H7 (cell line): ENCODE data around the gene CYTH4. TPM values are rescaled to one million over a fixed set of nuclear protein-coding genes. Genes with fewer than 3 reads are reported as not detected.

ENCODE experiments used
- DNase-seq: peaks from one replicate; pipeline ENCODE4 v3.0.0; 2012
- H3K27me3 ChIP-seq: 2 replicates; pipeline ENCODE4 v1.6.0; 2011; ENCODE audit warnings: mild to moderate bottlenecking, low read length; ENCODE audit not compliant: control insufficient read depth, insufficient read depth
- H3K36me3 ChIP-seq: replicated peaks from 2 replicates; pipeline ENCODE4 v1.5.1; 2011; ENCODE audit warnings: low read length; ENCODE audit not compliant: control insufficient read depth, insufficient read depth
- H3K4me3 ChIP-seq: 2 replicates; pipeline ENCODE4 v1.5.1; 2011; ENCODE audit warnings: low read depth, mild to moderate bottlenecking, control low read depth, low read length, moderate library complexity; ENCODE audit not compliant: insufficient read depth
- total RNA-seq: library from RNA; depleted of rRNA; stranded (reverse); fragments of >200 nt; shearing (Covaris generic); gene quantifications from 2 replicates; pipeline ENCODE4 v1.2.3, GENCODE V29; 2014

CYTH4 gene
- total RNA-seq, 1 experiment from 2014 or later = not detected

- no peak for DNase-seq
- H3K27me3 ChIP-seq = 0 out of 2 replicates have a peak, but pooled peaks cover 1% of the 10 kb centered on the region
- H3K4me3 ChIP-seq = no peak overlapping the region
- H3K36me3 ChIP-seq = no peaks in the 10 kb centered on the region
Observed at GRCh38 chr22:37301144-37301830, 19.0 kb downstream of the CYTH4 start.

- no peak overlapping the region for H3K4me3 ChIP-seq
- peak; percentile 76 for DNase-seq
- no peaks in the 10 kb centered on the region for H3K36me3 ChIP-seq
- 0 out of 2 replicates have a peak, but pooled peaks cover 1% of the 10 kb centered on the region for H3K27me3 ChIP-seq
Observed at GRCh38 chr22:37302674-37303555, 20.6 kb downstream of the CYTH4 start.

GRCh38 chr22:37303821-37304274 lies 21.5 kb downstream of the CYTH4 start:
- no peak for DNase-seq
- Histone ChIP-seq H3K36me3 (no peaks in the 10 kb centered on the region), H3K4me3 (no peak overlapping the region)

GRCh38 chr22:37304595-37305343 lies 22.5 kb downstream of the CYTH4 start:
- H3K4me3 ChIP-seq = no peak overlapping the region
- H3K36me3 ChIP-seq = no peaks in the 10 kb centered on the region
- DNase-seq = peak; percentile 86
- 0 out of 2 replicates have a peak, but pooled peaks cover 1% of the 10 kb centered on the region for H3K27me3 ChIP-seq

More at GRCh38 chr22:37303821-37304274, 21.5 kb downstream of the CYTH4 start:
- 0 out of 2 replicates have a peak, but pooled peaks cover 1% of the 10 kb centered on the region for H3K27me3 ChIP-seq

GRCh38 chr22:37305887-37306286 lies 23.6 kb downstream of the CYTH4 start:
- DNase-seq = no peak
- H3K27me3 ChIP-seq = 0 out of 2 replicates have a peak, but pooled peaks cover 1% of the 10 kb centered on the region
- no peak overlapping the region for H3K4me3 ChIP-seq
- no peaks in the 10 kb centered on the region for H3K36me3 ChIP-seq

- no peak for DNase-seq
- Histone ChIP-seq H3K27me3 (0 out of 2 replicates have a peak, but pooled peaks cover 1% of the 10 kb centered on the region), H3K36me3 (no peaks in the 10 kb centered on the region), H3K4me3 (no peak overlapping the region)
Observed at GRCh38 chr22:37306494-37306829, 24.2 kb downstream of the CYTH4 start.

DNA sequence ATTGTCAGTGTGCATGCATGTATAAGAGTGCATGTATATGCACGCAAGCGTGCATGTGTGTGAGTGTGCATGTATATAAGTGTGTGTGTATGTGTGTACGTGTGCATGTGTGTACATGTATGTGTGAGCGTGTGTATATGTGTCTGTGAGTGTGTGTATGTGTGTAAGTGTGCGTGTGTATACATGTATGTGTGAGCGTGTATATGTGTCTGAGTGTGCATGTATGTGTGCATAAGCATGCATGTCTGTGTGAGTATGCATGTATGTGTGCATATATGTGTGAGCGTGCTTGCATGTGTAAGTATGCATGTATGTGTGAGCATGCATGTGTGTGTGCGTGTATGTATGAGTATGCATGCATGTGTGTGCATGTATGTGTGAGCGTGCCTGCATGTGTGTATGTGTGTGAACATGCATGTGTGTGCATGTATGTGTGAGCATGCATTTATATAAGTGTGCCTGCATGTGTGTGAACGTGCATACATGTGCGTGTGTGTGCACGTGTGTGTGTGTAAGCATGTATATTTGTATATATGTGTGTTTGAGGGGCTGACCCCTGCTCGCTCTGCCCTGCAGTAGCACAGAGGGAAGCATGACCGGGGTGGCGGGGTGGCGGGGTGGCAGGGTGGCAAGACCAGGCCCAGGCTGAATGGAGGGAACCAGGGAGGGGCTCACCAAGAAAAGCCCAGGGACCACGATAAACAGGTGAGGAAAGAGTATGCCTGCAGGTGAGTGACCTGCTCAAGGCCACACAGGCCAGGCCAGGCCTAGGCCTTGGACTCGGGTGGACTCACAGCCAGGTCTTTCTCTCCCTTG lies 26.3 kb downstream of the CYTH4 start:
- no peak for DNase-seq

DNA sequence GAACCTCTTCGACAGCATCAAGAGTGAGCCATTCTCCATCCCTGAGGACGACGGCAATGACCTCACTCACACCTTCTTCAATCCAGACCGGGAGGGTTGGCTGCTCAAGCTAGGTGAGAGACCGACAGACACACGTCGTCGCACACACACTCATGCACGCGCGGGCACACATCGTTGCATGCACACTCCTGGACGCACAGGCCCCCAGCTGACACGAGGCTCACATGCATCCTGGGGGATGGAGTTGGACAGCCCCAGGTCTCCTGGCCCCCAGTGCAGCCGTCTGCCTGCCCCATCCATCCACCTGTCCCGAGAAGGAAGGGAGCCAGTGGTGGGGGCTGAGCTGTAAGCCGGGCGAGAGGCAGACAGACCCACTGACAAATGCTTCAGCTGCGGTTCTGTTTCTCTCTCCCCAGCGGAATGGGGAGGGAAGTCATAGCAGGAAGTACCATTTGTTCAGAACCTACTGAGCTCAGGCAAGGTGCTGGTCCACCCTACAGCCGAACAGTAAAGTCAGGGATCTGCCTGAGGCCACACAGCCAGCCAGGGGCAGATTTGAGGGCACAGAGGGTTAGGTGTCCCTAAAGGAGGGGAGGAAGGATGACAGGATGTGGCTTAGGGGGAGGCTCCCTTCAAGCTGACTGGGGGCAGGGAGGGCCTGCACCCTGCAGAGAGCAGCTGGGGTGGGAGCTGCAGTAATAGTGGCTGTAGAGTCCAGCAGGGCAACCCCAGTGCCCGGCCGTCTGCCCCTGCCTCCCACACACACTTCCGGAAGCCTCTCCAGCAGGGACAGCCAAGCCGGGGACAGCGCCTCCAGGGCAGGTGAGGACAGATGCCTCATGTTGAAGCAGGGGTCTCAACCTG lies 27.1 kb downstream of the CYTH4 start:
- DNase-seq = peak; percentile 64
- no peak overlapping the region for H3K4me3 ChIP-seq
- H3K36me3 ChIP-seq = no peaks in the 10 kb centered on the region
- H3K27me3 ChIP-seq = no peaks in the 10 kb centered on the region

More for the DNA sequence above, 26.3 kb downstream of the CYTH4 start:
- Histone ChIP-seq H3K4me3 (no peak overlapping the region), H3K27me3 (0 out of 2 replicates have a peak, but pooled peaks cover 1% of the 10 kb centered on the region), H3K36me3 (no peaks in the 10 kb centered on the region)

DNA sequence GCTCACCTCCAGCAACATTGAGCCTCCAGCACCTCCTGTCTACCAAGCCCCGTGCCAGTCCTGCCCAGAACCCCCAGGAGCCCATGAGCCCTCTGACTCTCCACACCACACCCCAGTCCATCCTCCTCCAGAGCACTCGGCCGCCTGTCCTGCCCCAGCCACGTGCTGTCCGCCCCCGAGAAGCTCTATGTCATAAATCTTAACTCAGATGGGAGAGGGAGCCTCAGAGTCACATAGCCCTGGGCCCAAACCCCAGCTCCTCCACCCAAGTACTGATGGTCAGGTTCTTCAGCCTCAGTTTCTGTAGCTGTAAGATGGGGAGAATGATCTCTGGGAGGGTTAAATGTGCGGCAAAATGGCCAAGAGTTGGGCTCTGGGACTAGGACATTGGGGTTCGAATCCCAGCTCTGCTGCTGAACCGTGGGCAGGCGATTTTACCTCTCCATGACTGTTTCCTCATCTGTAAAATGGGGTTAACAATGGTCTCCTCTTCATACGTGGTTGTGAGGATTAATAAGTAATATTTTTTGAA lies 27.8 kb downstream of the CYTH4 start:
- no peaks in the 10 kb centered on the region for H3K36me3 ChIP-seq
- no peaks in the 10 kb centered on the region for H3K27me3 ChIP-seq
- H3K4me3 ChIP-seq = no peak overlapping the region
- no peak for DNase-seq

DNA sequence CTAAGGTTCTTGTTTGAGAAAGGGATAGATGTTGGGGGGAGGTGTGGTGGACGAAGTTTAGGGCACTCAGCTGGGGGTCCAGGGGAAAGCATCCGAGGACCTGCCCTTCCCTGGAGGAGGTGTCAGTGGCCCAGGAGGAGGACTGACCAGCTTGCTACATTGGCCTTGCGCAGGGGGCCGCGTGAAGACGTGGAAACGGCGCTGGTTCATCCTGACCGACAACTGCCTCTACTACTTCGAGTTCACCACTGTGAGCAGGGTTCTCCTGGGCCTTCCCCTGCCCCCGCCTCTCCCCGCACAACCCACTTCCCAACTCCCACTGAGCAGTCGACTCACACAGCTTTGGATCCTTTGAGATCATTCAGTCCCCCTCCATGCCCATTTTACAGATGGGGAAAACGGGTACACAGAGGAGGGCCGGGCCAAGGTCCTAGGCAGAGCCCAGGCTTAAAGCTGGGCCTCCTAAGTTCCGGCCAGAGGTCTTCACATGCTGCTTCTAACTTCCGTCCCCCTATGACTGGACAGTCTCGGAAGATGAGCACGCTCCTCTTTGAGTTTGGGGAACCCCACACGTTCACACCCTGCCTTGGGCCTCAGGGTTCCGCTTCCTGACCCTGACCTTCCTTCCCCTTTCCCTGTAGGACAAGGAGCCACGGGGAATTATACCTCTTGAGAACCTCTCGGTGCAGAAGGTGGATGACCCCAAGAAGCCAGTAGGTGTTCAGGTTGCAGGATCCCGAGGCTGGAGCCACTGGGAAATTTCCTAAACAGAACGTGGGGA lies 28.7 kb downstream of the CYTH4 start:
- DNase-seq = peak; percentile 46
- H3K4me3 ChIP-seq = no peak overlapping the region
- H3K27me3 ChIP-seq = no peaks in the 10 kb centered on the region
- no peaks in the 10 kb centered on the region for H3K36me3 ChIP-seq

DNA sequence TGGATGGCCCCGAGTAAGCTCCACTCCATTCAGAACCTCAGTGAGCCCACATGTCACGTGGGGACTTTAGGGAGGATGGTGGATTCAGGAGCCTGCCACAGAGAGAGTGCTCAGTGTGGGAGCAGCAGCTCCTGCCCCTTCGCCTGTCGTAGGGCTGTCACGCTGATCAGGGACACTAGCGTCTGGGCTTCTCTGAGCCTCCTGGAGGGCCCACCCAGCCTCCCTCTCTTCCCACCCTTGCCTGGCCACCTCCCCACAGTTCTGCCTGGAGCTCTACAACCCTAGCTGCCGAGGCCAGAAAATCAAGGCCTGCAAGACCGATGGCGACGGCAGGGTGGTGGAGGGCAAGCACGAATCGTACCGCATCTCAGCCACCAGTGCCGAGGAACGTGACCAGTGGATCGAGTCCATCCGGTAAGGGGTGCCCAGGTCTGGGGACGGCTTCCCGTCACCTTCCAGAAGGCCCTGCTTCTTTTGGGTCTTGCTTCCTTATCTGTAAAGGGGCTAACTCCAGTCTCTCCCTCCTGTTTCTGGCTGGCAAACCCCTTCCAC lies 29.5 kb downstream of the CYTH4 start:
- no peak for DNase-seq
- Histone ChIP-seq H3K4me3 (no peak overlapping the region), H3K36me3 (no peaks in the 10 kb centered on the region), H3K27me3 (no peaks in the 10 kb centered on the region)

DNA sequence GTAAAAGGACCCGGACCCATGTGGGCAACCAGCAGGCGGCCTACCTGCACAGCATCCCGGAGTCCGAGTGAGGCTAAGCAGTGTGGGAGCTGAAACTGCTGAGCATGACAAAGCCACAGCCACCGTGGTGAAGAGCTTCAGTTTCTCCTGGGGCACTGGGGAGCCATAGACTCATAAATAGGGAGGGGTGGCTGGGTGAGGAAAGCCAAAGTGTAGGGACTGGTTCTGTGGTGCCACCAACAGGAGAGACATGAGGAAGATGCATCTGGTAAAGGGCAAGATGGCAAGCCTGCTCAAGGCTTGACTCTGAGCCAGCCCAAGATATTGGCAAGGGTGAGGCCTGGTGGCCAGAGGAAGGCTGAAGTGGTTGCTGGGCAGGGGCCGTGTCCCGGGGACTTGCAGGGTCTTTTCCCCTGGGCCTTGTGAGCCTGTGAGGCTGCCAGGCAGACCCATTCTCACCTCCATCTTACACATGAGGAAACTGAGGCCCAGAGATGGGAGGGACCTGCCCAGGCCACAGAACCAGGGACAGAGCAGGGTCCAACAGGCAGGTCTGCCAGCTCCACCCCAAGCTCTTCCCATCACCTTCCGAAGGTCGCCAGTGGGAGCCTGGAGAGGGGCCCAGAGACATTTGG lies 30.4 kb downstream of the CYTH4 start:
- H3K4me3 ChIP-seq = no peak overlapping the region
- no peaks in the 10 kb centered on the region for H3K27me3 ChIP-seq
- H3K36me3 ChIP-seq = no peaks in the 10 kb centered on the region
- no peak for DNase-seq
